OCI-LY7 (cell line): ENCODE measurements around the gene LDLRAD2. TPM values are rescaled to one million over a fixed set of nuclear protein-coding genes. Genes with fewer than 3 reads are reported as not detected.
"Not testable (repeated sequence)": the region's sequence is repeated elsewhere in the genome, so short reads cannot be mapped to it uniquely, and the experiment has no call there.

Experiments used
- BruUV-seq: library from RNA; stranded (reverse); fragments of 400-500 nt; replicated peaks from 2 replicates; lab custom pipeline; 2021; lab: Mats Ljungman, UMichigan
- CTCF ChIA-PET: fragments of 300-600 bp; sonication (Branson Sonifier 250); formaldehyde crosslinking; loops from one replicate; lab custom pipeline; 2022; ENCODE audit warnings: antibody characterized with exemption; ENCODE audit not compliant: unreplicated experiment; lab: Charles Lee
- POLR2A ChIA-PET: fragments of 300-600 bp; sonication (Branson Sonifier 250); formaldehyde crosslinking; loops from one replicate; lab custom pipeline; 2022; ENCODE audit warnings: antibody characterized with exemption; lab: Charles Lee
- DNase-seq: peaks from one replicate; pipeline ENCODE4 v3.0.0-alpha.2; 2015; ENCODE audit warnings: low spot score
- H2AFZ ChIP-seq: fragments of 200-600 bp; sonication (generic), shearing (Covaris generic); 2 replicates; pipeline ENCODE4 v1.6.1; 2014; ENCODE audit warnings: mild to moderate bottlenecking, antibody characterized with exemption, low read length, moderate library complexity
- H3K27ac ChIP-seq: fragments of 200-600 bp; sonication (generic); 2 replicates; pipeline ENCODE4 v1.5.1; 2014; ENCODE audit warnings: mixed run types, low read depth, mild to moderate bottlenecking, moderate library complexity, low read length, inconsistent platforms; ENCODE audit not compliant: poor library complexity, severe bottlenecking
- H3K36me3 ChIP-seq: fragments of 200-600 bp; sonication (generic); 2 replicates; pipeline ENCODE4 v1.6.1; 2014; ENCODE audit warnings: mild to moderate bottlenecking, antibody characterized with exemption, low read length, moderate library complexity, mixed read lengths; ENCODE audit not compliant: insufficient read depth
- H3K4me1 ChIP-seq: fragments of 200-600 bp; sonication (generic); 2 replicates; pipeline ENCODE4 v1.5.1; 2014; ENCODE audit warnings: mild to moderate bottlenecking, low read length; ENCODE audit not compliant: insufficient read depth, poor library complexity, severe bottlenecking
- H3K4me2 ChIP-seq: fragments of 200-600 bp; sonication (generic); 2 replicates; pipeline ENCODE4 v1.6.1; 2014; ENCODE audit warnings: mild to moderate bottlenecking, low read length
- H3K4me3 ChIP-seq: fragments of 200-600 bp; sonication (generic); 2 replicates; pipeline ENCODE4 v1.5.1; 2014; ENCODE audit warnings: mild to moderate bottlenecking, low read depth, low read length; ENCODE audit not compliant: poor library complexity, severe bottlenecking
- H3K79me2 ChIP-seq: fragments of 200-600 bp; sonication (generic); 2 replicates; pipeline ENCODE4 v1.6.1; 2016; ENCODE audit warnings: low read depth, mild to moderate bottlenecking, low read length, moderate library complexity, mixed read lengths; ENCODE audit not compliant: insufficient read depth
- H3K9me2 ChIP-seq: fragments of 200-600 bp; sonication (generic); 2 replicates; pipeline ENCODE4 v1.6.1; 2016; ENCODE audit warnings: mild to moderate bottlenecking, low read length, mixed read lengths; ENCODE audit not compliant: insufficient read depth
- H3K9me3 ChIP-seq: fragments of 200-600 bp; sonication (generic); 2 replicates; pipeline ENCODE4 v1.6.1; 2014; ENCODE audit warnings: mild to moderate bottlenecking, mixed run types, low read length, mixed read lengths
- H4K20me1 ChIP-seq: fragments of 200-600 bp; sonication (generic); 2 replicates; pipeline ENCODE4 v1.6.1; 2014; ENCODE audit warnings: mild to moderate bottlenecking, antibody characterized with exemption, low read length, moderate library complexity, mixed read lengths; ENCODE audit not compliant: insufficient read depth
- EZH2phosphoT487 ChIP-seq: fragments of 200-600 bp; sonication (generic); IDR thresholded peaks from 2 replicates; pipeline ENCODE4 v1.6.1; 2018; ENCODE audit warnings: low read depth, borderline replicate concordance, mild to moderate bottlenecking, mixed run types, antibody characterized with exemption, low read length, moderate library complexity, mixed read lengths
- intact Hi-C: fragments of 100-400 bp; cut with micrococcal nuclease; formaldehyde crosslinking; loops from one replicate; pipeline ENCODE4 v1.10.0; 2022; ENCODE audit not compliant: unreplicated experiment
- total RNA-seq, 2 experiments: library from RNA; depleted of rRNA in 1 of 2; stranded (reverse); fragments of >200 nt in 1 of 2; shearing (Covaris generic) in 1 of 2; gene quantifications; 2 replicates each; pipeline ENCODE4 v1.2.3, GENCODE V29; 2014 to 2022
- TF ChIP-seq, protein P1 (sequence below): fragments of 200-600 bp; sonication (generic); conservative IDR thresholded peaks from 2 replicates; pipeline ENCODE4 v1.5.1; 2014; ENCODE audit warnings: mild to moderate bottlenecking, antibody characterized with exemption, low read length, moderate library complexity, mixed read lengths

LDLRAD2 gene
- total RNA-seq, 2 experiments from 2014 or later, result not detected

DNA sequence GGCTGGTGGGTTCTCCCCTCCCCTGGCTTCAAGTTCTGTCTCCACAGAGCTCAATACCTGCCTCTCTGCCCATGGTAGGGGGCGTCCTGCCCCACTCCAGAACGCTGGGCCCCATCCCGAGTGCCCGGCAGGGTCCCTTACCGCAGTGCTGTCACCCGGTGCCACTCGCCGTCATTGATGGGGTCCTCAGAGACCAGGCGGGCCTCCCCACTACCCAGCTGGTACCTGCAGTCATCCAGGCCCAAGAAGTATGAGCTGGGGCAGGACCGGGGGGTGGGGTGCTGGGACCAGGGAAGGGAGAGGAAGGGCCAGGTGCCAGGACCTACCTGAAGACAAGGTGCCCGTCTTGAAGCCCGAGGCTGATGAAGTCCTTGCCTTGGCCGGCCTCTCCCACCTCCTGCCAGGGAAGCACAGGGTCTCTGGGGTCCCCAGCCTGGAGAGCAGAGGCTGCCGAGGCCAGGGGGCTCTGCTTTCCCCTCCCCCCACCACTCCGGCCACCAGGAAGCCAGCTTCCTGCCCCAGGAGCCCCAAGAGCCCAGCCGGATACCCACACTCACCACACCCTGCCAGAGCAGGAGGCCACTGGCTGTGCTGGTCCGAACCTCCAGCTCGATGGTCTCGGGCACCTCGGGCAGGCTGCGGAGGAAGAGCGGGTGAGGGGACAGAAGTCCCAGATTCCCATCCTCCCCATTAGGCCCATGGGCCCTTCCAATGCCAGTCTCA is 12.1 kb downstream of the LDLRAD2 start:
- no TSS peak for BruUV-seq

DNA sequence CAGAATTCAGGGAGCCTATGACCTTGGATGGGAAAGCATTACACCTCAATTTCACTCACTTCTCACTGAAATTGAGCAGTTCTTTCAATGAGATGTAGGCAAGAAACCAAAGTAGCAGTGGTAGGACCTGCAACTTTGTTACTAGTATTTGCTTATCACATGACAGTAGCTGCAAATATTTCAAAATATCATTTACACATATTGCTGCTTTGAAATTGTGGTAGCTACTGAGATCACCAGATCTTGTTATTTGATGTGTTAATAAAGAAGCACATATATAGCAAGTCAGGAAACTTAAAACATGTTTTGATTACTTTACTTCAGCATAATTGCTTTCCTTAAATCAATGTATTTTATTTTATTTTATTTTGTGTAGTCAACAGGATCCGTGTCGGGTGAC is 12.9 kb downstream of the LDLRAD2 start:
- Histone ChIP-seq H3K79me2 (no peaks in the 10 kb centered on the region), H3K9me3 (no peaks in the 10 kb centered on the region), H3K4me2 (no peak overlapping the region), H3K4me3 (no peak overlapping the region), H3K4me1 (no peaks in the 10 kb centered on the region), H3K36me3 (no peaks in the 10 kb centered on the region), H3K27ac (no peak overlapping the region), H4K20me1 (no peaks in the 10 kb centered on the region), H3K9me2 (no peaks in the 10 kb centered on the region), H2AFZ (no peak overlapping the region)
- no peak for DNase-seq
- no TSS peak for BruUV-seq
- ChIA-PET POLR2A (no interaction called here), CTCF (no interaction called here)
- intact Hi-C loops, result no loop called here
- no peak for TF ChIP-seq EZH2phosphoT487
- TF ChIP-seq, protein P1, sequence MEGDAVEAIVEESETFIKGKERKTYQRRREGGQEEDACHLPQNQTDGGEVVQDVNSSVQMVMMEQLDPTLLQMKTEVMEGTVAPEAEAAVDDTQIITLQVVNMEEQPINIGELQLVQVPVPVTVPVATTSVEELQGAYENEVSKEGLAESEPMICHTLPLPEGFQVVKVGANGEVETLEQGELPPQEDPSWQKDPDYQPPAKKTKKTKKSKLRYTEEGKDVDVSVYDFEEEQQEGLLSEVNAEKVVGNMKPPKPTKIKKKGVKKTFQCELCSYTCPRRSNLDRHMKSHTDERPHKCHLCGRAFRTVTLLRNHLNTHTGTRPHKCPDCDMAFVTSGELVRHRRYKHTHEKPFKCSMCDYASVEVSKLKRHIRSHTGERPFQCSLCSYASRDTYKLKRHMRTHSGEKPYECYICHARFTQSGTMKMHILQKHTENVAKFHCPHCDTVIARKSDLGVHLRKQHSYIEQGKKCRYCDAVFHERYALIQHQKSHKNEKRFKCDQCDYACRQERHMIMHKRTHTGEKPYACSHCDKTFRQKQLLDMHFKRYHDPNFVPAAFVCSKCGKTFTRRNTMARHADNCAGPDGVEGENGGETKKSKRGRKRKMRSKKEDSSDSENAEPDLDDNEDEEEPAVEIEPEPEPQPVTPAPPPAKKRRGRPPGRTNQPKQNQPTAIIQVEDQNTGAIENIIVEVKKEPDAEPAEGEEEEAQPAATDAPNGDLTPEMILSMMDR, result no peak

More for the DNA sequence above, 12.1 kb downstream of the LDLRAD2 start:
- DNase-seq, result no peak
- H3K4me3 ChIP-seq, result no peak overlapping the region
- intact Hi-C loops, result no loop called here
- H3K79me2 ChIP-seq, result no peaks in the 10 kb centered on the region
- CTCF ChIA-PET, result no interaction called here
- H3K9me2 ChIP-seq, result no peaks in the 10 kb centered on the region
- H3K4me2 ChIP-seq, result no peak overlapping the region
- H3K9me3 ChIP-seq, result no peaks in the 10 kb centered on the region
- POLR2A ChIA-PET, result no interaction called here
- no peaks in the 10 kb centered on the region for H4K20me1 ChIP-seq
- no peak overlapping the region for H3K27ac ChIP-seq
- TF ChIP-seq, protein P1, result no peak
- no peak for TF ChIP-seq EZH2phosphoT487
- no peak overlapping the region for H2AFZ ChIP-seq
- no peaks in the 10 kb centered on the region for H3K4me1 ChIP-seq
- H3K36me3 ChIP-seq, result no peaks in the 10 kb centered on the region

DNA sequence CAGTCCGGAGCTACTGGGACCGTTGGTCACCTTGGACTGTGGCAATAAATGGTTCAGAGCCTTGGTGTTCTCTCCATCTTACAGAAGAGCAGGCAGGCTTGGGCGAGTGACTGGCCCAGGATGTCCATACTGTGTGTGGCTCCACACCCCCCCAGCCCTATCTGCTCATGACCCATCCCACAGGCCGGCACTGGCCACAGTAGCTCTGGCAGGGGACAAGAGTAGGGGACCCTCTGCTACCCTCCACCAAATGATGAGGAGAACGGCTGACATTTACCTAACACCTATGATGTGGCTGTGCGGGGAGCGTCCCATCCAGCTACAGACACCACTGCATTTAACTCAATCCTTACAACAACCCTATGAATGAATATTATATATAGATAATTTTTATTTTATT is 13.3 kb downstream of the LDLRAD2 start:
- CTCF ChIA-PET, result no interaction called here
- TF ChIP-seq, protein P1, result no peak
- no peak for TF ChIP-seq EZH2phosphoT487
- Histone ChIP-seq H3K4me2 (no peak overlapping the region), H3K79me2 (no peaks in the 10 kb centered on the region), H3K4me3 (no peak overlapping the region), H4K20me1 (no peaks in the 10 kb centered on the region), H2AFZ (no peak overlapping the region), H3K9me2 (no peaks in the 10 kb centered on the region), H3K36me3 (no peaks in the 10 kb centered on the region), H3K27ac (no peak overlapping the region), H3K4me1 (no peaks in the 10 kb centered on the region), H3K9me3 (no peaks in the 10 kb centered on the region)
- POLR2A ChIA-PET, result no interaction called here
- DNase-seq, result no peak
- BruUV-seq, result no TSS peak
- intact Hi-C loops, result no loop called here

DNA sequence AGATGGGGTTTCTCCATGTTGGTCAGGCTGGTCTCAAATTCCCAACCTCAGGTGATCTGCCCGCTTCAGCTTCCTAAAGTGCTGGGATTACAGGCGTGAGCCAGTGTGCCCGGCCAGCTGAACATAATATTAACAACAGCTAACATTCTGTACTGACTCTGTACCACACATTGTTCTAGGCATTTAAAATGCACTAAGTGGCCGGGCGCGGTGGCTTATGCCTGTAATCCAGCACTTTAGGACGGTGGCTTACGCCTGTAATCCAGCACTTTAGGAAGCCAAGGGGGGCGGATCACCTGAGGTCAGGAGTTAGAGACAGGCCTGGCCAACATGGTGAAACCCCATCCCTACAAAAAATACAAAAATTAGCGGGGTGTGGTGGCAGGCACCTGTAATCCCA is 14.6 kb downstream of the LDLRAD2 start:
- H4K20me1 ChIP-seq, H3K4me2 ChIP-seq, H3K27ac ChIP-seq, H3K79me2 ChIP-seq, H3K4me3 ChIP-seq, intact Hi-C loops, H3K4me1 ChIP-seq, BruUV-seq, H3K9me2 ChIP-seq, POLR2A ChIA-PET, H3K9me3 ChIP-seq, H3K36me3 ChIP-seq, CTCF ChIA-PET, H2AFZ ChIP-seq, DNase-seq: not testable (repeated sequence)
